ENCODE results near the gene RIC8B. TPM values are rescaled to one million over a fixed set of nuclear protein-coding genes. Genes with fewer than 3 reads are reported as not detected.
A peak's percentile ranks its signal among the peaks of the same experiment; 100 is the strongest.
"Not testable (repeated sequence)": the region's sequence is repeated elsewhere in the genome, so short reads cannot be mapped to it uniquely, and the experiment has no call there.

The RIC8B gene, protein sequence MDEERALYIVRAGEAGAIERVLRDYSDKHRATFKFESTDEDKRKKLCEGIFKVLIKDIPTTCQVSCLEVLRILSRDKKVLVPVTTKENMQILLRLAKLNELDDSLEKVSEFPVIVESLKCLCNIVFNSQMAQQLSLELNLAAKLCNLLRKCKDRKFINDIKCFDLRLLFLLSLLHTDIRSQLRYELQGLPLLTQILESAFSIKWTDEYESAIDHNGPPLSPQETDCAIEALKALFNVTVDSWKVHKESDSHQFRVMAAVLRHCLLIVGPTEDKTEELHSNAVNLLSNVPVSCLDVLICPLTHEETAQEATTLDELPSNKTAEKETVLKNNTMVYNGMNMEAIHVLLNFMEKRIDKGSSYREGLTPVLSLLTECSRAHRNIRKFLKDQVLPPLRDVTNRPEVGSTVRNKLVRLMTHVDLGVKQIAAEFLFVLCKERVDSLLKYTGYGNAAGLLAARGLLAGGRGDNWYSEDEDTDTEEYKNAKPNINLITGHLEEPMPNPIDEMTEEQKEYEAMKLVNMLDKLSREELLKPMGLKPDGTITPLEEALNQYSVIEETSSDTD
- total RNA-seq = 10 to 100 TPM; 14.2 to 15.0 TPM

DNA sequence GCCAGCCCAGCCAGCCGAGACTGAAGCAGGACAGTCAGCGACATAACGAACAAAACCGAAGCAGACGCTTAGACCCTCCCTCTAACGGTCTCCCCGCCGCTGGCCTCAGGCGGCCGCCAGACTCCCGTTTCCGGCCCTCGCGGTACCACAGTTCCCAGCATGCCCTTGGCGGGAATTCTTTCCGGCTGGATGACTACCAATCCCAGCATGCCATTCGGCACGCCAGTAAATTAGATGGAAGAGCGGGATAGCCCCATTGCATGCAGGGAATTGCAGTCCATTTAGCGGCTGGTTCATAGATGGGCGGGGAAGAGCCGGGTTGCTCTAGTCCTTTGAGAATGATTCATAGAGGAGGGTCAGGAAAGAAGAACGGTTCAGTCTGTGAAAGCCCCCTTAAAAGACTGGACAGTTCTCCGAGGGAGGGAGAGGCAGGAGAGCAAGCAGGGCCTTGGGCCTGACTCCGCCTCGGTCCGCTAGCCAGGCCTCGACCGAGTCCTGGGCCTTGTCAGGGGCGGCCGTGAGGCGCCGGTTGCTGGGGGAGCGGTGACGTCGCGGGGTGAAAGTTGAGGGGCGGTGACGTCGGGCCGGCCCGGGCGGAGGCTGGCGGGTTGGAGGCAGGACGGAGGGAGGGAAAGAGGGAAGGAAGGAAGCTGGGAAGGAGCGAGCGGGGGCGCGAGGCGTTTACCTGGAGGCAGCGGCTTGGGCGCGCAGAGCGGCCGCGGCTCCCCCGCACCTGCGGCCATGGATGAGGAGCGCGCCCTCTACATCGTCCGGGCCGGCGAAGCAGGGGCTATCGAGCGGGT is at the start of gene RIC8B:
Gene RIC8B (plus strand): TSS at position 678 of the 803 bp plus-strand sequence. CDS start 64 bp downstream, at position 742.
- CTCF ChIA-PET = interaction anchor here (1.6 kb wide), 1 partner anchor 181 kb away, joined by 3 read pairs; the partner anchor contains the start of gene TMEM263
- ATAC-seq = peak; percentile 90
- Mint-ChIP-seq H3K27me3 (no peaks in the 10 kb centered on the region), H3K4me3 (peak within 1 kb of the TSS; percentile 97), H3K36me3 (peaks cover 2% of the 10 kb centered on the region), H3K27ac (peak within 1 kb of the TSS; percentile 96), H3K9me3 (ENCODE audit: low read depth) (no peaks in the 10 kb centered on the region), H3K4me1 (peaks cover 25% of the 10 kb centered on the region)
- peak; percentile 89 for DNase-seq

DNA sequence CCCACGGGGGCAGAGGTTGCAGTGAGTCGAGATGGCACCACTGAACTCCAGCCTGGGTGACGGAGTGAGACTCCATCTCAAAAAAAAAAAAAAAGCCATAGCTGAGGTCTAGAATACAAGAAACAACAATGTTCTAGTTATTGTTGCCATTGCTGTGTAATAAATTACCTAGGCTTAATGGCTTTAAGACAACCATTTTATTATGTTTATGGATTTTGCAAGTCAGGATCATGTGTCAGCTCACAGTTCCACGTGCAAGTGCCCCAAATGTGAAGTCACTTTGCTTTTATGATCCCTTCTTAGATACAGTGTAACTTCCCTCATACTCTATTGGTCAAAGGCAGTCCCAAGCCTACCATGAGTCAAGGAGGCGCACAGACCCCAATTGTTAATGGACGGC is 49.5 kb upstream of the RIC8B start:
- CTCF ChIA-PET = no interaction called here
- Mint-ChIP-seq H3K9me3 (ENCODE audit: low read depth) (no peaks in the 10 kb centered on the region), H3K4me1 (no peaks in the 10 kb centered on the region), H3K4me3 (no peak overlapping the region), H3K36me3 (no peaks in the 10 kb centered on the region), H3K27me3 (peaks cover 5% of the 10 kb centered on the region), H3K27ac (no peak overlapping the region)
- no peak for DNase-seq
- ATAC-seq = no peak

DNA sequence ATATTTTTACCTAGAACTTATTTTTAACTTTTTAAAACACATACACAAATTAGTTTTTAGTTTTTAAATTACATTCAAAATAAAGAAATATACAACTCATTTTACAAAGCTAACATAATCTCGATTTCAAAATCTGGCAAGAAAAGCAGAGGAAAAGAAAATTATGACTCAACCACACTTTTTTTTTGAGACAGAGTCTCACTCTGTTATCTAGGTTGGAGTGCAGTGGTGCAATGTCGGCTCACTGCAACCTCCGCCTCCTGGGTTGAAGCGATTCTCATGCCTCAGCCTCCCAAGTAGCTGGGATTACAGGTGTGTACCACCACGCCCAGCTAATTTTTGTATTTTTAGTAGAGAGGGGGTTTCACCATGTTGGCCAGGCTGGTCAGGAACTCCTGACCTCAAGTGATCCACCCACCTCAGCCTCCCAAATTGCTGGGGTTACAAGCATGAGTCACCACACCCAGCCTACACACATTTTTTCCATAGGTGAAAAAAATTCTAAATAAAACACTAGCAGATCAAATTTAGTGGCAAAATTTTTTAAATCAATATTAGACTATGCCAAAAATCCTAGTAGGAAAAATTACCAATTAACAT is 47.8 kb upstream of the RIC8B start:
- H3K4me3 Mint-ChIP-seq; CTCF ChIA-PET; H3K4me1 Mint-ChIP-seq; H3K36me3 Mint-ChIP-seq; DNase-seq; ATAC-seq; H3K9me3 Mint-ChIP-seq (ENCODE audit: low read depth); H3K27ac Mint-ChIP-seq; H3K27me3 Mint-ChIP-seq: not testable (repeated sequence)

DNA sequence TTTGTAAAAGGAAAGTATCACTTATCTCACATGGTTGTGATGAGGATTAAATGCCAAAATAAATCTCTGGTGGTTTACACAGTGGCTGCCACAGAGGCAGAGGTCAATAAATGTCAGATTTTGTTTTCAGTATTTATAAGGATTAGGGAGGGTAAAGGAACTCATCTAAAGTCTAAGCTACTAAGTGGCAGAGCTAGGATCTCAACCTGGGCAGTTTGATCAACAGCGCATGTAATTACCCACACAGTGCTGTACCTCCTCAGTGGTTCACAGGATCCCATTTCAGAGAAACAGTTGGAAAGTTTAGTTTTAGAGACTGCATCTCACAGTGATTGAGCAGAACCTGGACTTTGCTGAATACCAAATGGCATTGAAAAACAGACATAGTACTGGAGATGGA is 44.9 kb upstream of the RIC8B start:
- no peak overlapping the region for H3K4me3 Mint-ChIP-seq
- DNase-seq = no peak
- H3K4me1 Mint-ChIP-seq = no peaks in the 10 kb centered on the region
- no peaks in the 10 kb centered on the region for H3K36me3 Mint-ChIP-seq
- CTCF ChIA-PET = no interaction called here
- no peak overlapping the region for H3K27ac Mint-ChIP-seq
- no peak for ATAC-seq
- H3K9me3 Mint-ChIP-seq (ENCODE audit: low read depth) = no peaks in the 10 kb centered on the region
- H3K27me3 Mint-ChIP-seq = peaks cover 3% of the 10 kb centered on the region

DNA sequence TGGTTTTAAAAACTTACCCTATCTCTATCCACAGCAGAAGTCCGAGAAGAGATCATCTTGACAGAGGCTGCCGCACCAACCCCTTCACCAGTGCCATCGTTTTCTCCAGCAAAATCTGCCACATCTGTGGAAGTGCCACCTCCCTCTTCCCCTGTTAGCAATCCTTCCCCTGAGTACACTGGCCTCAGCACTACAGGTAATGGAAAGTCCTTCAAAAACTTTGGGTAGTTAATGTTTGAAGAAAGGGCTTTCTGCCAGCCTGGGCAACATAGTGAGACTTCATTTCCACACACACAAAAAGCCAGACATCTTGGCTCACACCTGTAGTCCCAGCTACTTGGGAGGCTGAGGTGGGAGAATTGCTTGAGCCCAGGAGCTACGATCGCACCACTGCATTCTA is 41.6 kb upstream of the RIC8B start:
- H3K27me3 Mint-ChIP-seq = peaks cover 6% of the 10 kb centered on the region
- CTCF ChIA-PET = no interaction called here
- no peak for DNase-seq
- no peak overlapping the region for H3K27ac Mint-ChIP-seq
- H3K4me1 Mint-ChIP-seq = no peaks in the 10 kb centered on the region
- no peak overlapping the region for H3K4me3 Mint-ChIP-seq
- ATAC-seq = no peak
- no peaks in the 10 kb centered on the region for H3K9me3 Mint-ChIP-seq (ENCODE audit: low read depth)
- H3K36me3 Mint-ChIP-seq = no peaks in the 10 kb centered on the region

DNA sequence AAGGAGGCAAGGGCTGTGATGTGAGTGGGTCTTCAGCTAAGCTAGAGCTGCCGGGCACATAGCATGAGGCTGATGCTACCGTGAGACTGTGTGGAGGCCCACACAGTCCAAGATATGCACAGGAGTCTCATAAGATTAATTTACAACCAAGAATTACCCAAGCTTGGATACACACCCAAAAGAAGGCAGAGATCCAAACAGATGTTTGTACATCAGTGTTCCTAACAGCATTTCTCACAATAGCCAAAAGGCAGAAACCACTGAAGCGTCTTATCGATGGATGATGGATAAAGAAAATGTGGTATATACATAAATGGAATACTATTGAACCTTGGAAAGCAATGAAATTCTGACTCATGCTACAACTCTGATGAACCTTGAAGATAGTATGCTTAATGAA is 40.8 kb upstream of the RIC8B start:
- no peaks in the 10 kb centered on the region for H3K9me3 Mint-ChIP-seq (ENCODE audit: low read depth)
- CTCF ChIA-PET = no interaction called here
- ATAC-seq (no peak), DNase-seq (no peak)
- no peaks in the 10 kb centered on the region for H3K36me3 Mint-ChIP-seq
- H3K27ac Mint-ChIP-seq = no peak overlapping the region
- H3K27me3 Mint-ChIP-seq = peaks cover 6% of the 10 kb centered on the region
- no peaks in the 10 kb centered on the region for H3K4me1 Mint-ChIP-seq
- H3K4me3 Mint-ChIP-seq = no peak overlapping the region

DNA sequence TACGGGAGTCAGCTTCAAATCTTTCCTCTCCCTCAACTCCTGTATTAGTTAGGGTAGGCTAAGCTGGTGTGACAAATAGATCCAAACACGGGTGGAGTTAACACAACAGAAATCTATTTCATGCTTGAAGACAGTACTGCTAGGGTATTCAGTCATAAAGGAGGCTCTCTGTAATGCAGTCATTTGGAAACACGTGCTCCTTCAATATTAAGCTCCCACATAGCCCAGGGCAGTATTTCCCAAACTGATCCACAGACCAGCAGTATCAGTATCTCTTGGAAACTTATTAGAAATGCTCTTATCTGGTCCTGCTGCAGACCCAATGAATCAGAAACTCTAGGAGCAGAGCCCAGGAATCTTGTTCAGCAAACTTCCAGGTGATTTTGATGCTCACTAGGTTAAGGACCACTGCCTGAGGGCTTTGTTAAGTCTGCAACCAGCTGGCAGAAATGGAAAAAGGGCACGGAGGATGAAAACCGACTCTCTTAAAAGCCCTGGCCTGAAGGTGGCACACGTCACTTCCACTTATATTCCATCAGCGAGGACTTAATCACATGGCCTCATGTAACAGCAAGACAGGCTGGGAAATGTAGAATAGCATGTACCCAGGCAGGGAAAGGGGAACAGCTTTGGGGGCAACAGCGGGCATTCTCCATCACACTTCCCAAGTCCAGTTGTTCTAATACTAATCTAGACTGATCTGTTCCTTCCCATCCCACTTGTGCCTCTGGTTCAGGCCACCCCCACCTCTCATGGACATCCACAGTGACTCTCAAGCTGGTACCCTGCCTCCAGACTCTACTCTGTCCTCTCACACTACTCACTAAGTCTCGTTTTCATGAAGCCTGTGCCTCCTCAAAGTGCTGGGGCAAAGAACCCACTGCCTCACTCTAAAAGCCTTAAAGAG is 38.2 kb upstream of the RIC8B start:
- Mint-ChIP-seq H3K27ac (no peak overlapping the region), H3K36me3 (no peaks in the 10 kb centered on the region), H3K27me3 (peaks cover 5% of the 10 kb centered on the region), H3K4me3 (no peak overlapping the region), H3K9me3 (ENCODE audit: low read depth) (no peaks in the 10 kb centered on the region), H3K4me1 (no peaks in the 10 kb centered on the region)
- DNase-seq (no peak), ATAC-seq (no peak)
- CTCF ChIA-PET = interaction anchor here (0.8 kb wide), 1 partner anchor 13 kb away, joined by 3 read pairs; no protein-coding TSS in a partner anchor

DNA sequence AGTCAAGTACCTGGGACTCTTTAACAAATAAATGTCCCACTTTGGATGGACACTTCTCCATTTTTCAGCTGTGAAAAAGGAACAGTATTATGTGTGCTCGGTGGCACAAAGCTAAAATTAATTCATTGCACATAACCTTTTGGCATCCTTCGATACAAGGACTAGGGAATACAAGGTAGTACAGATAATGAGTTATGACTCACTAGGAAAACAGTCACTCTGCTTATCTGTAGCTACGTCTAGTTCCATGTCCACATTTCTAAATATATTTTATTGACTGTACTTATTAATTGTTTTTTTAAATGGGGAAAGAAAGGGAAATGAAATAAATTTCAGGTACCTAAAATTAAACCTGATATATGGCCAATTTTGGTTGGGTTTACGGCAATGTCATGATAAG is 35.2 kb upstream of the RIC8B start:
- DNase-seq (no peak), ATAC-seq (no peak)
- Mint-ChIP-seq H3K27me3 (peaks cover 11% of the 10 kb centered on the region), H3K4me3 (no peak overlapping the region), H3K27ac (no peak overlapping the region), H3K9me3 (ENCODE audit: low read depth) (no peaks in the 10 kb centered on the region), H3K36me3 (no peaks in the 10 kb centered on the region), H3K4me1 (no peaks in the 10 kb centered on the region)
- CTCF ChIA-PET = no interaction called here

DNA sequence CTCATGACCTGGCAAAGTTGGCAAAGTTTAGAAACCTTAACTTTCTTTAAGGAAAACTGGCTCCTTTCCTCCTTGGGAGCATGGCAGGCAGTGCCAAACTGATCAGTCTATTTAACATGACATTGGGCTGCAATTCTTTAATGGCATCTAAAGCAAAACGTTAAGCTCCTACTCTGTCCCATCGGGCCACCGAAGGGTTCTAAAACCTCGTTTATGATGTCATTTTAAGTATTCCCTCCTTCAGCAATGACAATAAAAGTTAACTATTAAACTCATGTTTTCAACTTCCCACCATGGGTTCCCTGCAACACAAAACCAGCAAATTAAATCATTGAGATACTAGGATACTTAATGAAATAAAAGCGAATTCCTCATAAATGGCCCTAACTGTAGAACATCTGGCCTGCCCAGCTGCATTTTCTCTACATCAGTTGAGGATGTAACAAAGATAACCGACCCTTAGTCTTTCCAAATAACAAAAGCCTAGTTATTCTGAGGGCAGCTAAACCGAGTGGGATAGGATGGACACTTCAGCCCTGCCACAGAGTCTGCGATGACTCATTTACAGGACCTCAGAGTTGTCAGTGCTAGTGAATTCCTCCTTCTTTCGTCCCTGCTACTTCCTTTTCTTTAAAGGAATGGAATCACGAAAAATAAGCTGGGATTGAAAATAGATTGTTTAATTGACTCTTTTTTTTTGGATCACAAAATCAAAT is 34.5 kb upstream of the RIC8B start:
- CTCF ChIA-PET = interaction anchor here (0.7 kb wide), 1 partner anchor 10 kb away, joined by 4 read pairs; no protein-coding TSS in a partner anchor
- H3K27me3 Mint-ChIP-seq = peaks cover 12% of the 10 kb centered on the region

DNA sequence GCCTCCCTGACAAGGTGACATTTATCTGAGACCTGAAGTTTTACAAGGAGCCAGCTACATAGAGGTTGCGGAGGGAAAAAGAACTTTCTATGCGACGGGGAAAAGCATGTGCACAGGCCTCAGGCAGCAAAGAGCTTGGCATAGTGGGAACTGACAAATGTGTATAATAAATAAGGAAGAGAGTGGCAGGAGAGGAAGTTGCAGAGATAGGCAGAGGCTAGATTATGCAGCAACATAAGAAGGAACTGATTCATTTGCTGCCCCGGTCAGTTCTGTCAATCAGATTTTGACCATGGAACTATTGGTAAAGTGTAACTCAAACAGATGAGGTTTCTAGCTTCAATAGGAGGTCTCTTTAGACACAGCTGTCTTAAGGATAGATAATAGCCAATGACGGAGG is 33.7 kb upstream of the RIC8B start:
- no peaks in the 10 kb centered on the region for H3K9me3 Mint-ChIP-seq (ENCODE audit: low read depth)
- DNase-seq (no peak), ATAC-seq (no peak)
- peaks cover 12% of the 10 kb centered on the region for H3K27me3 Mint-ChIP-seq
- H3K4me1 Mint-ChIP-seq = no peaks in the 10 kb centered on the region
- no peaks in the 10 kb centered on the region for H3K36me3 Mint-ChIP-seq
- no peak overlapping the region for H3K27ac Mint-ChIP-seq
- H3K4me3 Mint-ChIP-seq = no peak overlapping the region
- CTCF ChIA-PET = interaction anchor here (0.7 kb wide), 1 partner anchor 9 kb away, joined by 4 read pairs; no protein-coding TSS in a partner anchor

More for the DNA sequence above, 34.5 kb upstream of the RIC8B start:
- no peaks in the 10 kb centered on the region for H3K9me3 Mint-ChIP-seq (ENCODE audit: low read depth)
- H3K27ac Mint-ChIP-seq = no peak overlapping the region
- no peaks in the 10 kb centered on the region for H3K4me1 Mint-ChIP-seq
- ATAC-seq = no peak
- H3K36me3 Mint-ChIP-seq = no peaks in the 10 kb centered on the region
- no peak for DNase-seq
- H3K4me3 Mint-ChIP-seq = no peak overlapping the region

DNA sequence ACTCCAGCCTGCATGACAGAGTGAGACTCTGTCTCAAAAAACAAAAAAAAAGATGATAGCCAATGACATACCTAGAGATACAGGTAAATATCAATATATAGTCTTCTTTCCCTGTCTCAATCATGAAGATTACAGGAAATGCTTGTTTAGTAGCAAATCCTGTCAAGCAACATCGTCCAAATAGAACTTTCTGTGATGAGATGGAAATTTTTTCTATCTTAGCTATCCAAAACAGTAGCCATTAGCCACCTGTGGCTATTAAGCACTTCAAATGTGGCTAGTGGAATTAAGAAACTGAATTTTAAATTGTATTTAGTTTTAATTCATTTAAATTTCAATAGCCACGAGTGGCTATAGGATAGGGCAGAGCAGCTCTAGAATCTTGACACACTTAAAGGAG is 33.2 kb upstream of the RIC8B start:
- no peak for DNase-seq
- H3K9me3 Mint-ChIP-seq (ENCODE audit: low read depth) = no peaks in the 10 kb centered on the region
- no peaks in the 10 kb centered on the region for H3K36me3 Mint-ChIP-seq
- no peak for ATAC-seq
- CTCF ChIA-PET = interaction anchor here (1.3 kb wide), 1 partner anchor 13 kb away, joined by 3 read pairs; no protein-coding TSS in a partner anchor
- H3K4me3 Mint-ChIP-seq = no peak overlapping the region
- H3K27me3 Mint-ChIP-seq = peaks cover 12% of the 10 kb centered on the region
- no peak overlapping the region for H3K27ac Mint-ChIP-seq
- no peaks in the 10 kb centered on the region for H3K4me1 Mint-ChIP-seq

All from activated CD8-positive, alpha-beta memory T cell treated with anti-CD3 and anti-CD28 coated beads, Interleukin-2, amount 10 ng/mL, durations not matched to agents 7 days and 5 days (primary cell).